Subcutaneous adipose tissue (tissue), 4 donors: Measurements from ENCODE around the gene NUTM2G. TPM values are rescaled to one million over a fixed set of nuclear protein-coding genes. Genes with fewer than 3 reads are reported as not detected.
"Not testable (repeated sequence)": the region's sequence is repeated elsewhere in the genome, so short reads cannot be mapped to it uniquely, and the experiment has no call there.

Experiments used
- CTCF ChIP-seq: fragments of 450-650 bp; IDR thresholded peaks from one replicate; pipeline ENCODE4 v1.5.1; 2016; ENCODE audit warnings: low read depth, mild to moderate bottlenecking, control low read depth, antibody characterized with exemption, moderate library complexity
- total RNA-seq, 4 donors: library from RNA; depleted of rRNA; stranded (reverse); fragments of >200 nt; gene quantifications; one replicate each; pipeline ENCODE4 v1.1.0, GENCODE V29; 2016

The NUTM2G gene
- total RNA-seq = not detected

GRCh38 chr9:96928543-96928942, at the start of gene NUTM2G:
TSS of gene NUTM2G (plus strand) at chr9:96928843. CDS start at chr9:96929025, 182 bp downstream.
- TF ChIP-seq CTCF = not testable (repeated sequence)

- TF ChIP-seq CTCF = no peak
These were observed 44.7 kb upstream of the NUTM2G start for GRCh38 chr9:96883922-96884321.

- no peak for TF ChIP-seq CTCF
These were observed 44.2 kb upstream of the NUTM2G start for GRCh38 chr9:96884443-96884842.

GRCh38 chr9:96885424-96885823, 43.2 kb upstream of the NUTM2G start:
- no peak for TF ChIP-seq CTCF

- TF ChIP-seq CTCF = no peak
These were observed 40.1 kb upstream of the NUTM2G start for GRCh38 chr9:96888591-96888990.

- no peak for TF ChIP-seq CTCF
These were observed 36.5 kb upstream of the NUTM2G start for GRCh38 chr9:96892131-96892530.

Other genes with a start within 250 kb of the NUTM2G start
- gene ZNF510, start 150.8 kb upstream of the NUTM2G start, total RNA-seq = 10 to 100 TPM; 11.5 to 20.5 (median 14.4) TPM
- 10 to 100 TPM in 1 of 4 donors, 1 to 10 TPM in 3; 8.6 to 16.6 (median 9.6) TPM for gene ZNF782, start 74.3 kb upstream of the NUTM2G start, total RNA-seq
- 1 to 10 TPM in 1 of 4 donors, under 1 TPM in 1, not detected in 2; 0.88 to 1.0 TPM for gene CTSV, start 110.3 kb downstream of the NUTM2G start, total RNA-seq